GM21367 (cell line): Measurements from ENCODE around the gene MRM3.
"Not testable (repeated sequence)": the region's sequence is repeated elsewhere in the genome, so short reads cannot be mapped to it uniquely, and the experiment has no call there.

Experiments used
- ATAC-seq: cut with Tn5 transposase; IDR thresholded peaks from one replicate; pipeline ENCODE4 v1.9.1; 2021; ENCODE audit not compliant: unreplicated experiment

The MRM3 gene

DNA sequence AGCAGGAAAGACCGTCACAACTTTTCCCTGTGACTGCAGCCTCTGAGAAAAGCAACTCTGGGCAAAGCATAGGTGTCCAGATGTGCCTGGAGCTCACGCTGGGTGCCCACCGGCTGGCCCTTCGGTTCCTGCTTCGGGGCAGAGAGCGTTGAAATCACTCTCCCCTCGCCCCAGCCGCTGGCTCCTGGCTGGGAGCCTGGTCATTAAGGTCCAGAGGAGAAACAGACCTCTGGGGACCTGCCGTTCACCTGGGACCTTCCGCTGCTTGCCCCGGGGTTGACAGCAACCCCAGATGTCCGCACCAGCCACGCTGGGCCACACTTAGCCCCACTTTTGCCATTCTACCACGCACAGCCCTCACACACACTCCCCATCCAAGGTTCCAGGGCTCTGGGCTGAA is 13.1 kb downstream of the MRM3 start:
- ATAC-seq = no peak

DNA sequence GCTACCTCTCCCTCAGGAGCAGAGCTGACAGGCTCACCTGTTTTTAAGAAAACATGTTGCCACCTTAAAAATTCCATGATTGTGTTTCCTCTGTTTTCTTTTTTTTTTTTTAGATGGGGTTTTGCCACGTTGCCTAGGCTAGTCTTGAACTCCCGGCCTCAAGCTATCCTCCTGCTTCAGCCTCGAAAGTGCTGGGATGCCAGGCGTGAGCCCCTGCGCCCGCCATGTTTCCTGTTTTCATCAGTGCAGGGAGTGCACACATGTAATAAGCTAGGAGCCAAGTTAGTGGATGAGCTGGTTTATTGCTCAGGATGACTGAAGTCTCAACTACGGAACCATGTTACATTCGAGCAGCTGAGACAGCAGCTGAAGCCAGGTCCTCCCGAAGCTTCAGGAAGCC is 13.6 kb downstream of the MRM3 start:
- no peak for ATAC-seq

DNA sequence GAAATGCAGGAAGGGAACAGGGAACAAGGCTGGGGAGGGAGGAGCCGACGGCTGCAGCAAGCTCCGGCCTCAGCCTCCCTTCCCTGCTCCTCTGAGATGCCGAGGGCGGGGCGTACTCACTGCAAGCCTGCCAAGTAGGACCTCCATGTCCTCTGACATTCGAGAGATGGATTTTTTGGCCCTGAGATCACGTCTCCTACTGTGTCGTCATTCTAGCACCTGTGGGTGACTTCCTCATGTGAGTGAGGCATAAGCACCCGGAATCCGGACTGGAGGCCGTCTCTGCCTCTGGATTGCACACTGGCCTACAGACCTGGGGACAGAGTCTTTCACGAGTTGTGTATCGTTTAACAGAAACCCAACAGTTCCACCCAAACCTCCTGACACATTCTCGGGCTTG is 14.5 kb downstream of the MRM3 start:
- ATAC-seq = no peak

DNA sequence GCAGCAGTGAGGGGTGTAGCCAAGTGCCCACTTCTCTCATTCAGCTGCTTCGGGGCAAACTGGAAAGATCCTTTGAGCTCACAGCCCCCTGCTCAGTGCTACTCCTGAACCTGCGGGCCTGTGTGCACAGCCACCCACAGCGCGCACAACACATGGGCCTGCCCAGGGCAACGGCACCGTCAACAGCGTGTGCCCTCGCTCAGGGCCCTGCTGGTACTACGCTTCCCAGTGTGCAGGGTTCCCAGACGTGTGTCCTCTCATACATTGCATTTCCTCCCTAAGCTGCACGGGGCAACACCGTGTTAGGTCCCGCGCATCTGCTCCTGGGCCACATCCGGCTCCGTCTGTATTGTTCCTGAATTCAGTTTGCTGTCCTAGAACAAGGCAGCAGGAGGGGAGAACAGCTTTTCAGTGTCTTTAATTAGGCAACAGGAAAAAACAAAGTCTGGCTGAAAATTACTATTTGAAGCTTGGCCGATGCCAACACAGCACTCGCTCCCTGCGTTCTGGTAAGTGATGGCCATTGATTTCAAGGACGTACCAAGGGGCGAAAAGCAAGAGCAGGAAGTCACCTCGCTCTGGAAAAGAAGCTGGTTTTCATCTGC is 15.2 kb downstream of the MRM3 start:
- no peak for ATAC-seq

DNA sequence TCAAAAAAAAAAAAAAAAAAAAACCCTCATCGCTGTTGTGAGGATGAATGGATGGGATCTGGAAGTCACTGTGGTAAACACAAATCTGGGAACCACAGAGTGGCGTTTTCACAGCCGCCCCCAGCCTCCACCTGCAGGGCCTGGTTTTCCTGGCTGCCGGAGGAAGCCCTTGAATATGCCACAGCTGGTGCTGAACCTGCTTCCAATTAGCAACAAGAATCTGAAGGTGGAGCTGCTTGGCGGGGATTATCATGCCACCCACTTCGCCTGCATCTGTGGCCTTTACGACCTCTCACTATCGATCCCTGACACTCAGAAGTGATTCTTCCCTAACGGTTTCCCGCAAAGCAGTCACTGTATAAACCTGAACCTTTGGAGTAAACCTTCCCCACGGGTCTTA is 16.1 kb downstream of the MRM3 start:
- ATAC-seq = no peak

DNA sequence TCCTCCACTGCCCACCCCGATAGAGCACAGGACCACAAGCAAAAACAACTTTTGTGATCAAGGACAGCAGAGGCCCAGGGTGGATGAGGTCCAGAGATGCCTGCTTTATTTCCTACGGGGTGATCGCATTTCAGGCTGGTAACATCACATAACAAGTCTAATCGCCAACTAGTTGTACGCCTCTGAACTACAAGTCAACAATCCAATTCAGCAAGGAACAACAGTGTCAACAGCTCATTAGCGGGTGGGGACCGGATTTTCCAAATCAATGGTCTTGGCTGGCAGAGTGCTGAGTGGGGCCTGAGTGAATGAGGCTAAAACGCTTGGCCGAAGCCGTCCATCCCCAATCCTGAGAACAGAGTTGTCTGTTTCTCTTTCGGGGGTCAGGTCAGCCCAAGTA is 17.1 kb downstream of the MRM3 start:
- no peak for ATAC-seq

DNA sequence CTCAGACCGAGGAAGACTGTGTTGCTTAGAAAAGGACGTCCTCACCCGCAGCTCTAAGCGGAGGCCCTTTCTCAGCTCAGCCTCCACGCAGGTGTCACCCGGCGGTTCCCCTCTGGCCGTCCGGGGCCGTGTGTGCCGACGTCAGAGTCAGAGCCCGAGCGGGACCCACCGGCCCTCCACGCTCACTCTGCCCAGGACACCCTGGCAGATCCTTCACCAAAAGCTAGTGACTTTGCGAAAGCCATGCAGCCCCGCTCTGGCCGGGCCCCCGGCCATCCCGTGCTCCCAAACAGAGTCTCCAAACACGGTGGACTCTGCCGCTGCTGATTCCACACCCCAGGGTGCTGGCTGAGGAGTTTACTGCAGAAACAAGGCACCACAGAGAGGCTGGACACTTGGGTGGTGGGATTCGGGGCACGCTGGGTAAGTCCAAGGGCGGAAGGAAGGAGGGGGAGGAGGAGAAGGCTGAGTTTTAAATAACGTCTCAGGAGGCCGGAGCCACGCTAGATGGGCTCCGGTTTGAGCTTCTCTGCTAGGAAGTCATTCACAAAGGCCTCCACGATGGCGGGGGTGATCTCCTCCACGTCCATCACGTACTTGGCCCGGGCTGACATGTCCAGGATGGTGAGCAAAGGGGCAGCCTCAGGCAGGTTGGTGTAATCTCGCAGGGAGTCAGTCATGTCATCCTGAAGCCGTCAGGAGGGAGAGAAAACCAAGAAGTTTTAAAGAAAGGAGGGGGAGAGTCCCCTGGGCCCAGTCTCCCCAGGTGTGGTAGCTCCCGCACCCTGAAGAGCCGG is 18.5 kb downstream of the MRM3 start:
- no peak for ATAC-seq

DNA sequence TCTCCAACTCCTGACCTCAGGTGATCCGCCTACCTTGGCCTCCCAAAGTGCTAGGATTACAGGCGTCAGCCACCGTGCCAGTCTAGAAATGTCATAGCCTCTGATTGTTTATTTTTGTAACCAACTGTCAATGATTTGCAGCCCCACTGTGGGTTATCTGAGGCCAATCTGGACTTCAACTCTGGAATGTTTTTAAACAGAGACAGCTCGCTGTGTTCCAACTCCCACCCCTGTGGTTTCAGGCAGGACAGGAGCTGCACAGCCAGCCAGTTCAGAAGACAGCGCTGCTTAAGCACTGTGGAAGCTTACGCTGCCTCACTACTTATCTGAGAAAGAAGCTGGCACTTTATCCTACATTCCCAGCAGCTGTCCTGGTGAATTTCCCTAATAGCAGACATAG is 19.5 kb downstream of the MRM3 start:
- ATAC-seq = no peak

DNA sequence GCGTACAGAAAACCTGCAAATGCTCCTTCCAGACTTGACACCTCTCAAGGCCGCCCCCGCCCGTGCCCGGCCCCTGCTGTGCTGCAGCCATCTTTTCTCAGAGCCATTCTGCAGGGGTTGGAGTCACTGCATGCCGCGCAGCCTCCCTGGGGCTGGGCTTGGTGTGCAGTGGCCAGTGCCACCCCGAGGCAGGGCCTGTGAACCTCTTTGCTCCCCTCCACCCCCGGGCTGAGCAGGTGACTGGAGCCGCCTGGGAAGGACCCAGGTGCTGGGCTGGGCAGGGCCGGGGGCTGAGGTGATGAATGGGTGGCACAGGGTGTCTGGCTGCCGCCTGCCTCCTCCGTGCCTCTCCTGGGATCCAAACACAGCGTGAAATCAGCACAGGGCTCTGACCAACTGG is 20.3 kb downstream of the MRM3 start:
- ATAC-seq = no peak

DNA sequence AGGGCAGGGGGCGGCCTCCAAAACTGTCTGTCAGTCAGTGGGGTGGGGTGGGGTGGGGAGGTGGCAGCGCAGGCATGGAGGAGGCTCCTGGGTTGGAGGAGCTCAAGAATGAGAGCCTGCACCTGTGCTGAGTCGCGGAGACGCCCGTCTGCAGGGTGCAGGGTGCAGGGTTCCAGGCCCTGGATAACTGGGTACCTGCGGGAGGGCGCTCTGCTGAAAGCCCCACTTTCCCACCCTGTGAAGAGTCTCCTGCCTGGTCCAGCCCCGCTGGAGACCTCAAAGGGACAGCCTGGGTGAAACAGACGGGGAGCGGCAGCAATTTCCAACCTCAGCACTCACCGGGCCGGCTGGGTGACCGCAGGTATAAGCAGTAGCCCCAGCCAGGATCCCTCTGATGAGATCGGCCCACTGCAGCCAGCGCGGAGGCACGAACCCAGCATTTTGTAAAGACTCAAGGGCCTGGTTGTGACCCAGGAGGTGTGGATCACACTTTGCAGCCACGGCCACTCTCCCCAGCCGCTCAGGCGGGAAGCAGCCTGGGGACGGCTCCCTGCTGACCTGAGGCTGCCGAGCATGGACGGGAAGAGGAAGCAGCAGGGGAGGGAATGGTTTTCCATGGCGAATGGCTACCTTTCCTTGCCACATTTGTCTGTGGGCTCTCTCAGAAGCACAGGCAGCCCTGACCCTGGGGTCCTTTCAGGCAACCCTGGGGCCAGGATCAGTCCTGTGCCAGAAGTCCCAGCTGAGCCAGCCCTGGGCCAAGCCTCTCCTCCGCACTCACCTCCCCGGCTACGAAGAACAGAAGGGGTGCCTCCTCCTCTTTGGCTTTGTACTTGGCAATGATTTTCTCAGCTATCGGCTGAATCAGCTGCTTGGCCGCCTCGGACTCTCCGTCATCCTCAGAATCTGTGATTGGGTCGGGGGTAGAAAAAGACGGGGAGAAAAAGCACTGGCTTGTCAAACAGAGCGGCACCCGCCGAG is 21.0 kb downstream of the MRM3 start:
- ATAC-seq = no peak

DNA sequence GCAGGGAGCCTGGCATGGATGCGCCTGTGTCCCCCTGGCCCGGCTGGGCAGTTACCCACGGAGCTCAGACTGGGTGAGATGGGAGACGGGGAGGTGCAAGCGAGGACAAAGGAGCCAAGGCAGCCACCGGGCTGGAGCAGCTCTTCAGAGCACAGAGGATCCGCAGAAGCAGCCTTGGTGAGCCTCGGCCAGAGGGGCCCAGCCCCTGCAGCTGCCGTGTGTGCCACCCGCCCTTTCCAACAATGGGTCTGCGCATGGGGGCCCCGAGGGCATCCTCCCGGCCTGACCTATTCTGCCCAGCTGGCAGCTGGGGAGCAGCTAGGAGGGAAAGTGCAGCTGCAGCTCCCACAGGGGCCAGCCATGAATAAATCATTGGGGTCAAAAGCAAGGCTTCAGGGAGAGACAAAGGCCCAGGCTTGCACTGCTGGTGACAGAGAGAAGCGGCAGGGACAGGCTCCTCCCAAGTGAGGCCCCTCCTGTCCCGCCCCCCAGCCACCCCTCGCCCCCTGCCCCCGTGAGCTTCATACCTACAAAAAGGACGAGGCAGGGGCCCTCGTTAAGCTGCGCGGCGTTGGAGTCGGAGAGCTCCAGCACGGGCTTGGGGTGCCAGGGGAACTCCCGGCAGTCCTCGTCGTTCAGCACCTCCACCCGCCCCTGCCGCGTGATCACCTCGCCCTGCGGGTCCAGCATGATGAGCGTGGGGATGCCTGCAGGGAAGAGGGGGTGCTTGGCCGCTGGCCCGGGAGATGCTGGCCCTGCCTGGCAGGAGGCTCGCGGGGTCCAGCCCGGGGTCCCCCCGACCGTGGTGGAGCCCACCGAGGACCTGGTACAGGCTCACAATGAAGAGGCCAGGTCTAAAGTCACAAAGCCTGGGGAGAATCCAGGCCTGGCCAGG is 22.6 kb downstream of the MRM3 start:
- no peak for ATAC-seq

DNA sequence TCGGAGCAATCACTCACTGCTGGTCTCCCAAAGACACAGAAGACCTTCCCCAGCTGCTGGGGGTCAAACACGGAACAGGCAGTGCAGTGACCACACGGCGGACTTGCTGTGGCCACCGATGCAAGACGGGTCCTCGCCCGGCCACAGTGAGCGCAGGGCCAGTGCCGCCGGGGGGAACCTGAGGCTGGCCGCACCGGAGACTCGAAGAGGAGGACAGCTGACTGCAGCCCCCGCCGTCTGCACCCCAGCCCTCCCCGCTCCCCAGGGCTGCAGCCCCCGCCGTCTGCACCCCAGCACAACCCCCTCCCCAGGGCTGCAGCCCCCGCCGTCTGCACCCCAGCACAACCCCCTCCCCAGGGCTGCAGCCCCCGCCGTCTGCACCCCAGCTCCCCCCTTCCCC is 23.7 kb downstream of the MRM3 start:
- ATAC-seq = not testable (repeated sequence)

DNA sequence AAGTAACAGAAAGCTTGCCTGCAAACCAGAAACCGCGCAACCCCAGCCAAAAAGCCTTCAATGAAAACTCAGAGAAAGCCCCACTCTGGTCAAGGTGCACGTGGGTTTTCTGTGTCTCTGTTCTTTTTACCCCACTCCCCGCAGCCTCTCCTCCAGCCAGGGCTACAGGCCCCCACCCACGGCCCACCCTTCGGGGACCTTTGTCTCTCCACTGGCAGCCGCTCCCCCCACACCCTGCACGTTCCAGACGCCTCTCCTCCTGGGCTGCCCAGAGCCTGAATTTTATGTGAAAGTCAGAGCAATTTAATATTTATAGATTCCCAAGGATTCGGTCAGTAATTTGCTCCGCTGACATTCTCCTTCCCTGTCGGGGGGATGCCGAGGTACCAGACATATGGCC is 24.2 kb downstream of the MRM3 start:
- no peak for ATAC-seq

DNA sequence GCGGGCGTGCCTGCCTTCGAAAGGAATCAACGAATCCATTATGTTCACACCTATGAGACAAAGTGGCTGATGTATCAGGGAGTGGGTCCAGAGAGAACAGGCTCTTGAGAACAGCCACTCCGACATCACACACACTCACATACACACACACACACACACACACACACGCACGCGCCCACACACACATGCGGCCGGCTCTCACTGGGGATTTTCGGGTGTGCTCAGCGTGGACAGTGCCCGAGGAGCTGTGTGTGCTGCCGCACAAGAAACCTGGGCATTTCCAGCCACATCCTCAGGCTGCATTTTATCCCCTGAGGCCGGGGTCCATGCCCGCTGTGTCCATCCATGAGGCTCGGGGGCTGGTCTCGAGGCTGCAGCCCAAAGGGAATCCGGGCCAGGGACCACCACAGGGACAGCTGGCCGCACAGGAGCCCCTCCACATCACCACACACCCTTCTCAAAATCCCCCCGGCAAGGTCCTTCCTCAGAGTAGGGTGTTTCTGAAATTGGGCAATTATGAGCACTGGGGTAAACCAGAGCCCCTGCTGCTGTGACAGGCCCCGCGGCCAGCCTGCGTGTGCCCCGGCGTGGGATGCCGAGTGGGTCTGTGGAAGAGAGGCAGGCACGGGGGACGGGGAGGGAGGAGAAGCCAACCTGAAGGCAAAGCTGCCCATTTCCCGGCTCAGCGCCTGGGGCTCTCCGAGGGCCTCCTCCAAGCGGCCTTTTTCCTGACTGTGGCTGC is 24.8 kb downstream of the MRM3 start:
- ATAC-seq = no peak

DNA sequence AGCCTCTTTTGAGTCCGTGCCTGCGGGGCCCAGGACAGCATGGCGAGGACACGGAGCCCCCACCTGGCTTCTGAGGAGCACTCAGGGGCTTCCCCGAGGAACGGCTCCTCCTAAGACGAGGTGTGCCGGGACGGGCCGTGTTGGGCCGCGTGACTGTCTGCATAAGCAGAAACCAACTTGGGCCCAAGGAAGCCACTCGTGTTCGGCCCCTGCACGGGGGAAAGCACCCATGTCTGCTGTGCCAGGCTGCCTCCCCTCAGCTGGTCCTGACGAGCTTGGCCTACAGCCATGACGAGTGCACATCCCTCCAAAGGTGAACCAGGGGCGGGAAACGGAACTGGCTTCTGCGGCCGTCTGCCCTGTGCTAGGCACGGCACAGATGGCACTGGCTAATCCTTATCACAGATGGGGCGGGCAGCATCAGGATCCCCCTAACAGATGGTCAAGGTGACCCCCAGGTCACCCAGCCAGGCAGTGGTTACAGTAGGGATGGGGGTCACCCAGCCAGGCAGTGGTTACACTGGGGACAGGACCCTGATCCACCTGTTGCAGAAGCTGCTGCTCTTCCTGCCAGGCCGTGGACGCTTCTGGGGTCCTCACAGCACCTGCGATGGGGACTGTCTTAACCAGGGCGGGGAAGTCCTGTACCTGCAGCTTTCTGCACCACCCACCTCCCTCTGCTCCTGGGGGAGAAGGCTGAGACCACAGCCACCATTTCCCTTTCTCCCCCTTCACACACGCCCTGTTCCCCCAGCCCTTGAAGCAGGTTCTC is 25.6 kb downstream of the MRM3 start:
- no peak for ATAC-seq

DNA sequence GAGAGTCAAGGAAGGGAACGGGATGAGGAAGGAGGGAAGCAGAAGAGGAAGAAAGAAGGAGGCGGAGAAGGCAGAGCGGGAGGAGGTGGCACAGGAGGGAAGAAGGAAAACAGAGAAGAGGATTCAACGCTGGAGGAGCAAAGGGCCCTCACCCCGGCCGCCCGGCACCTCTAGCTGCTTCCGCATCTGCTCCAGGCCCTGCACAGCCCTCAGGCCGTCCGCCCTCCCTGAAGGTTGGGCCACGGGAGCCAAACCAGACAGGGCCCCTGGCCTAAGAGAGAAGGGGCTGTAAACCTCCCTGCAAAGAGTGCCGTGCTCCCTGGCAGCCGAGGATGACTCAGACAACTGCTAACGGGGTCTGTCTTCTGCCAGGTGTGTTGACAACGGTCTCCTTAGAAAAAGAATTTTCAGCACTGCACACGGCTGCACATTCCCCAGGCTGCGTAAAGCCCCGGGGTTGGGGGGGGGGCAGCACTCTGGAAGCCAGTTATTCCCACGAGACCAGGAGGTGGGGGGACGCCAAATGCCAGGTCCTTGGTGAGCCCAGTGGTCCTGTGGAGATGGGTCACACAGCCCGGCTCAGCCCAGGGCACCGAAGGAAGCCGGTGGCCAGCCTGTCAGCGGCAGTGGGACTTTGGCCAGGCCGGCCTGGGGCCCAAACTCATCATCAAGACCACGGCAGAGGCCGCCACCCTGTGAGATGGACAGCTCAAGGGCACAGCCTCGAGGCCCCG is 29.1 kb downstream of the MRM3 start:
- no peak for ATAC-seq

DNA sequence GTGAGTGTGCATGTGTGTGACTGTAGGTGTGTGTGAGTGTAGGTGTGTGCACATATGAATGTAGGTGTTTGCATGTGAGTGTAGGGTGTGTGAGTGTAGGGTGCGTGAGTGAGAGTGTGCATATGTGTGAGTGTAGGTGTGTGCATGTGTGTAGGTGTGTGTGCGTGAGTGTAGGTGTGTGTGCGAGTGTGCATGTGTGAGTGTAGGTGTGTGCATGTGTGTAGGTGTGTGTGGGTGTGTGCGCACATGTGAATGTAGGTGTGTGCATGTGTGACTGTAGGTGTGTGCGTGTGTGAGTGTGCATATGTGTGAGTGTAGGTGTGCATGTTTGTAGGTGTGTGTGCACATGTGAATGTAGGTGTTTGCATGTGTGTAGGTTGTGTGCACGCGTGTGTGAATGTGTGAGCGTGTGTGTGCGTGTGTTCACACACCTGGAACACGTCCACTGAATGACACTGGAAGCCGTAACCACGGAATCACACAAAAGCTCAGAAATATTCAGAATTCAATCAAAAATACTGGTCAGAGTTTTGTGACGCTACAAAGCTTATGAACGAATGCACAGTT is 30.6 kb downstream of the MRM3 start:
- ATAC-seq = no peak

DNA sequence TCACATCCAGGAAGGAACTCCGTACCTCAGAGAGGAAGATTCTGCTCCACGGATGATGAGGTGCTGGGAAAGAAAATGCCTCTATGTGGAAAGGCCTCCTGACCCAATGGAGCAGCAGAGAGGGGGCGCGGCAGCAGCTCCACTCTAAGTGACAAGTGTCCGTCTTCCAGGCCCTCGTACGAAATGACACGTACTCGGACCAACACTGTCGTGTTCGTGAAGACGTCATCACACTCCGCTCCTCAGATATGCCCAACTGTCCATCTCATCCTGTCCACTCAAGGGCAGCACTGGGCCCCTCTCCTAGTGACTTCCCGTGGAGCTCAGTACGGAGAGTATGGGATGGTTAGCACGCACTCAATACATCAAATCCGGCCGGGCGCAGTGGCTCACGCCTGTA is 32.2 kb downstream of the MRM3 start:
- no peak for ATAC-seq
